Body of pancreas (tissue), 4 donors: ENCODE data around the gene HNRNPD.

ENCODE experiments used
- CTCF ChIP-seq, 7 experiments: fragments of 450-650 bp in 4 of 7; fragments of 200-600 bp in 3 of 7; sonication (generic) in 3 of 7; IDR thresholded peaks; one replicate each; pipeline ENCODE4 v1.5.1; 2016 to 2019; ENCODE audit warnings: antibody characterized with exemption in 7 of 7
- POLR2A ChIP-seq, 3 donors: fragments of 450-650 bp; IDR thresholded peaks; one replicate each; pipeline ENCODE4 v1.6.1; 2016; ENCODE audit warnings: antibody characterized with exemption in 3 of 3, mild to moderate bottlenecking in 2 of 3

DNA sequence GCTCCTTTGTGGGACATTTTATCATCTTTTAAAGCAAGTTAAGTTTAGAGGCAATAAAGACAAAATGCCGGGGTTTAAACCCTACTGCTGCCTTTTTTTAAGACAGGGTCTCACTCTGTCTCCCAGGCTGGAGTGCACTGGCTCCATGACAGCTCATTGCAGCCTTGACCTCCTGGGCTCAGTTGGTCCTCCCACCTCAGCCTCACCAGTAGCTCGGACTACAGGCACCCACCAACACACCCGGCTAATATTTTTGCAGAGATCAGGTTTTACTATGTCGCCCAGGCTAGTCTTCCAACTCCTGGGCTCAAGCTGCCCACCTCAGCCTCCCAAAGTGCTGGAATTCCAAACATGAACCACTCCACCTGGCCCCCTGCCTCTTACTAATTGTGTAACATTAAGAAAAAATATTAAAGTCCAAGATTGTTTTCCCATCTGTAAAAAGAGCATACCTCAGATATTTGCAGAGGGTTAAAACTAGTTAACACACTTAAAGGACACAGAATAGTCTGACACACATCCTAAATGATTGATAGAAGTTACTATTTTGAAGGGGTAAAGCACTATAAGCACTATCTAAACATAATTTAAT lies 9.8 kb downstream of the HNRNPD start:
- no peak for TF ChIP-seq CTCF (IDR thresholded peaks at IDR 0.05)
- no peak for TF ChIP-seq POLR2A (IDR thresholded peaks at IDR 0.05)
